ENCODE data around the gene ERBB2.

GRCh38 chr17:39677542-39678339 is 22.1 kb upstream of the ERBB2 start:
- TF ChIP-seq CTCF (IDR thresholded peaks at IDR 0.05) (no peak), POLR2A (IDR thresholded peaks at IDR 0.05) (no peak)

Data from transverse colon (tissue), 3 donors.